Measurements from ENCODE around the gene LGR4. TPM values are rescaled to one million over a fixed set of nuclear protein-coding genes. Genes with fewer than 3 reads are reported as not detected.

LGR4 gene
- total and polyA plus RNA-seq, 2 of the 4 experiments (the other 2 are of a cell fraction), result 2.9 to 6.8 TPM

GRCh38 chr11:27409742-27410141 is 62.8 kb downstream of the LGR4 start:
- no peaks in the 10 kb centered on the region for H3K9me1 ChIP-seq (ENCODE audit: insufficient read depth, low read length)
- dilution Hi-C loops (cut with HindIII; ENCODE audit: low sequenced_read_pairs, unreplicated experiment), result no loop called here
- H2BK20ac ChIP-seq (ENCODE audit: low read depth, low read length), result no peak overlapping the region
- WGBS, 2 experiments (ENCODE audit: extremely low coverage in 2 of 2, insufficient read length in 1 of 2), result no CpG with 5 or more reads among the region's 2 CpGs
- no peak overlapping the region for H3K9ac ChIP-seq (ENCODE audit: low read depth, low read length)
- BruUV-seq (replicated peaks), result no TSS peak
- no peak overlapping the region for H3K18ac ChIP-seq (ENCODE audit: low read depth, low read length)
- H3K9me3 ChIP-seq (ENCODE audit: control insufficient read depth, insufficient read depth, low read length), result no peaks in the 10 kb centered on the region
- no peak overlapping the region for H3K27ac ChIP-seq (ENCODE audit: insufficient read depth, low read length)
- no peak overlapping the region for H4K5ac ChIP-seq (ENCODE audit: low read depth, low read length)
- H3K23ac ChIP-seq (ENCODE audit: low read depth, low read length), result no peak overlapping the region
- no peak overlapping the region for H2BK120ac ChIP-seq (ENCODE audit: low read depth, low read length)
- H4K8ac ChIP-seq (ENCODE audit: low read depth in 2 of 2, low read length in 2 of 2), result no peak overlapping the region
- DNase-seq (no peak), ATAC-seq (ENCODE audit: low read depth) (no peak)
- no peak overlapping the region for H2BK5ac ChIP-seq (ENCODE audit: low read depth, low read length, poor library complexity, severe bottlenecking)
- H4K91ac ChIP-seq (ENCODE audit: insufficient read depth, low read depth, low read length), result no peak overlapping the region
- H3K79me1 ChIP-seq (ENCODE audit: low read depth in 1 of 2, low read length in 2 of 2), result no peaks in the 10 kb centered on the region
- H3K4me1 ChIP-seq (ENCODE audit: control insufficient read depth, insufficient read depth, low read length), result no peaks in the 10 kb centered on the region
- H3K4ac ChIP-seq (ENCODE audit: low read depth, low read length), result no peak overlapping the region
- intact Hi-C loops (cut with micrococcal nuclease), result no loop called here
- H2AFZ ChIP-seq (replicated peaks; ENCODE audit: low read length, poor library complexity), result no peak overlapping the region
- H3K27me3 ChIP-seq (ENCODE audit: control insufficient read depth, insufficient read depth, low read length), result no peaks in the 10 kb centered on the region
- H2AK9ac ChIP-seq (replicated peaks; ENCODE audit: low read depth, low read length, poor library complexity), result no peak overlapping the region
- no peaks in the 10 kb centered on the region for H4K20me1 ChIP-seq (ENCODE audit: insufficient read depth, low read length)
- H3K14ac ChIP-seq (replicated peaks; ENCODE audit: low read depth, low read length), result 0 out of 2 replicates have a peak overlapping the region, but pooled peaks have one; percentile 20
- H3K56ac ChIP-seq (ENCODE audit: extremely low read depth, insufficient read depth, low read length), result no peak overlapping the region
- no peaks in the 10 kb centered on the region for H3K36me3 ChIP-seq (ENCODE audit: control insufficient read depth, insufficient read depth, low read length)
- H2AK5ac ChIP-seq (ENCODE audit: low read depth, low read length), result no peak overlapping the region
- H3K4me3 ChIP-seq (ENCODE audit: insufficient read depth, low read depth, low read length), result no peak overlapping the region
- TF ChIP-seq RFX5 (IDR thresholded peaks at IDR 0.05; ENCODE audit: low read depth, low read length) (no peak), CEBPB (IDR thresholded peaks at IDR 0.05; ENCODE audit: low read depth, low read length) (peak; percentile 62; the same call in 1 of the 2 replicates)
- ChIA-PET CTCF (no interaction called here), POLR2A (ENCODE audit: unreplicated experiment) (no interaction called here)
- in situ Hi-C loops (cut with MboI; ENCODE audit: low sequenced_read_pairs), result no loop called here
- H3K4me2 ChIP-seq (ENCODE audit: low read depth, low read length), result no peak overlapping the region
- no peak overlapping the region for H2BK15ac ChIP-seq (ENCODE audit: low read depth, low read length)

Data from IMR-90 (cell line).